Skeletal muscle cell (primary cell): ENCODE data around the gene CNOT8.
"Not testable (repeated sequence)": the region's sequence is repeated elsewhere in the genome, so short reads cannot be mapped to it uniquely, and the experiment has no call there.

Experiments used
- DNase-seq: peaks from one replicate; pipeline ENCODE4 v3.0.0-alpha.2; 2010; ENCODE audit warnings: low read depth
- H3K4me3 ChIP-seq: 2 replicates; pipeline ENCODE4 v1.5.1; 2011; ENCODE audit warnings: low read depth, mild to moderate bottlenecking, control low read depth, low read length, moderate library complexity

The CNOT8 gene

GRCh38 chr5:154831451-154831850 lies 27.0 kb upstream of the CNOT8 start:
- no peak overlapping the region for H3K4me3 ChIP-seq
- DNase-seq: no peak

GRCh38 chr5:154832804-154833203 lies 25.6 kb upstream of the CNOT8 start:
- DNase-seq, H3K4me3 ChIP-seq: not testable (repeated sequence)

GRCh38 chr5:154834053-154834452 lies 24.4 kb upstream of the CNOT8 start:
- DNase-seq: no peak
- H3K4me3 ChIP-seq: no peak overlapping the region

- not testable (repeated sequence) for H3K4me3 ChIP-seq, DNase-seq
Measured at GRCh38 chr5:154835701-154836052, 22.8 kb upstream of the CNOT8 start.

DNA sequence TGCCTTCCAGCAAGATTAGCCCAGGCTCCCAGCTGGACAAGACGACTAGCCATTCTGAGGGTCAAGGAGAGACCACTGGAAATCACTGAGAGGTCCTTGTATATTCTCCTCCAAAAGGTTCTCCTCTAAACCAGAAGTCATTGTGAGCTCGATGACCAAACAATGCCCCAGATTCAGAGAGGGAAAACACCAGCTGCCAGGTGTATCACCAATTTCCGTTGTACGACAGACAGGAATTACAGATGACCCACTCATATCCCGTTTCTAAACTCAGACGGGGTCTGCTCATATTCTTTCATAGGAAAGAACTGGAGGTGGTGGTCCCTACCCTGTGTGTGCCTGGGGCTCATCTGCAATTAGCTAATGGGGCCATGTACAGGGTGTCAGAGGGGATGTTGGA lies 22.2 kb upstream of the CNOT8 start:
- no peak for DNase-seq
- no peak overlapping the region for H3K4me3 ChIP-seq

DNA sequence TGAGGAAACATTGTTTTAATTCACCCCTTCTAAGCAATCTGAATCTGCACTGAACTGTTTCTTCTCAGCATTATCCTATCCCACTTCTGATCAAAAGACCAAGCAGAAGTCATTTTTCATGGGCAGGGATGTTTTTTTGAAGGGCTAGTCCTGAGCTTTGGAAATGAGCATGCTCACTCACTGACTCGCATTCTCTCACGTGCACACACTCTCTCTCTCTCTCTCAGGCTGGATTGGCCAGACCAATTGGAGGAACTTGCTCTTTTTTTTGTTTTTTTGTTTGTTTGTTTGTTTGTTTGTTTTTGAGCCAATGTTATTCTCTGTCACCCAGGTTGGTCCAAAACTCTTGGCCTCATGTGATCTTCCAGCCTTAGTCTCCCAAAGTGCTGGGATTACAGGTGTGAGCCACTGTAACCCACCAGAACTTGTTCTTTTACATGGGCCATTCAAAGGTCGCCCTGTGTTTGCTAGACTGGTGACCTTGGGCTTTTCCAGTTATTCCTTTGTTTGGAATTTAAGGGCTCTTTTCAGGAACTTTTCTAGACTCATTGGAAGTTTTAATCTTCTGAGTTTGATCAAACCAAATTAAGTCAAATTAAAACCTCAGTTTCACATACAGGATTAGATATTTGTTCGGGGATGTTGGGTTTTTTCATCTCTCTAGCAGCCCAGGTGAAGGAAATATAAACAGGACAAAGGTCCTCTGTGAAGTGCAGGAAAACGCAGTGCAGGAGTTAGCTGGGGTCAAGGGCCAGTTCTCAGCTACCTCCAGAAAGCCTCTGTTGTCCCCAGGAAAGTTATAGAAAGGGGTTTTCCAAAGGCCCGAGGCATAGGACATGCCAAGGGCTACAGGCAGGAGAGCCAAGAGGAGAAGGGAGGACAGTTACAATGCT lies 21.2 kb upstream of the CNOT8 start:
- H3K4me3 ChIP-seq: no peak overlapping the region
- no peak for DNase-seq

GRCh38 chr5:154840435-154841272 lies 17.8 kb upstream of the CNOT8 start:
- DNase-seq: no peak
- no peak overlapping the region for H3K4me3 ChIP-seq

GRCh38 chr5:154841273-154841661 lies 17.2 kb upstream of the CNOT8 start:
- no peak for DNase-seq
- no peak overlapping the region for H3K4me3 ChIP-seq

DNA sequence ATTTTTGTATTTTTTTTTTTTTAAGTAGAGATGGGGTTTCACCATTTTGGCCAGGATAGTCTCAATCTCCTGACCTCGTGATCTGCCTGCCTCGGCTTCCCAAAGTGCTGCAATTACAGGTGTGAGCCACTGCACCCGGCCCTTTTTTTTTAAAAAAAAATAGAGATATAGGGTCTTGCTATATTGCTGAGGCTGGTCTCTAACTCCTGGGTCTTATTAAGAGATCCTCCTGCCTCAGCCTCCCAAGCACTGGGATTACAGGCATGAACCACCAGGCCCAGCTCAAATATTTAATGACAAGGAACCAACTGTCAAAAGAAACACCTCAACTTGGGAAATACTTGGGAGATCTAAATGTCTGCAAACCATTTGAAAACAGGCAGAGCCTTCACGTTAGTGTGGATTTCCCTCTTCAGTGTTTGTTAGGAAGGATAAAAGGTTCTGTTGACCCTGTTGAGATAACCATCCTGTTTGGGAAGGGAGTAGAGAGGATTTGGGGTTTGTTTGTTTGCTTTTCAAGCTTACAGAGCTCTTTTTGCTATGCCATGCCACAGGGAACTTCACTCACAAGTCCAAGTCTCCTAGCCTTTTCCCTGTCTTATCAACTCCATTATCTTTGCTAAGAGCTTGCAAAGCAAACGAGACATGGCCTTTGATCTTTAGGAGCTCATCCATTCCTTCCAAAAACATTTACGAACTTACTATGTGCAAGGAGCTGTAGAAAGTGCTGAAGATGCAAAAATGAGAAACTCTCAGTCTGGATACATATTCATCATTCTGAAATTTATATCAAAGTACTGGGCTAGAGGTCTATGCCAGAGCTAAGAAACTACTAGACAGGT lies 15.5 kb upstream of the CNOT8 start:
- H3K4me3 ChIP-seq: no peak overlapping the region
- no peak for DNase-seq

DNA sequence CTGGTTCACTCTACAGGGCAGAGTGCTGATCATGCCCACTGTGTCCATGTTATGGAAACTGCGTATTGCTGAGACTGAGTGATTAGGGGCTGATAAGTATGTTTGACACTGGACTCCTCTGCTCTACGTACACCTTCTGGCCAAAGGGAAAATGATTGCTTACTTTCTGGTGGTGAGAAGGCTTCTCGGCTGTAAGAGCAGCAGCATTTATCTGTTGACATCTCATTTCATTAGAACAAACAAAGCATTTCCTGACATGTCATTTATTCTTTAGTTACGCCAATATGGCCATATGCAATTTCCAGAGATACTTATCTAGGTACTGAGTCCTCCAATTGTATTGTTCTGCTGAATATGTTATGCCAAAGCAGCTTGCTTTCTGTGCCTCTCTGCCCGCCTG lies 13.6 kb upstream of the CNOT8 start:
- no peak for DNase-seq
- no peak overlapping the region for H3K4me3 ChIP-seq

DNA sequence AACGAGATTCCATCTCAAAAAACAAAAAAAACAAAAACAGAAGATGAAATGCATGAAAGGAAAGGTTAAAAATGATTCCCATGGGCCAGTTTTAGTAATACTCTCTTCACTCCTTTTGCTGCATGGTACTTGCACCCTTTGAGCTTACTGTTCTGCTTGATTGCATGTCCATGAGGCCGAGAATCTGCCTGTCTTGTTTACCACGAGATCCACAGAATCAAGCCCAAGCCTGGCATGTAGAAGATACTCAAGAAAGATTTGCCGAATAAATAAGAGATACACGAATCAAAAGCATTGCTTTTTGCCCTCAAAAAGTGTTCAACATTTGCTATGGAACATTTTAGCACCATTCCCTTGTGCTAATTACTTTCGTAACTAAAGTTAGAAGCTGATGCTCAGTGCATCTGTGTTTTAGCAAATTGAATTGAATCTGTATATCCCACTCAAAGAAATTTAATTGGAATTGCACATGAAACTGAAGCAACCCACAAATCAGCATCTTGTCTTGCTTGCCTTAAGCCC lies 9.1 kb upstream of the CNOT8 start:
- no peak for DNase-seq
- H3K4me3 ChIP-seq: peak overlapping the region; percentile 58

- peak overlapping the region; percentile 58 for H3K4me3 ChIP-seq
- DNase-seq: peak; percentile 35
Measured at GRCh38 chr5:154849791-154850201, 8.6 kb upstream of the CNOT8 start.

GRCh38 chr5:154850255-154851062 lies 8.0 kb upstream of the CNOT8 start, which contains the start of gene FAXDC2:
FAXDC2 (minus strand) TSS chr5:154850603; CDS start chr5:154838178, 12,425 bp downstream.
- DNase-seq: peak; percentile 68
- peak within 1 kb of the TSS; percentile 58 for H3K4me3 ChIP-seq

DNA sequence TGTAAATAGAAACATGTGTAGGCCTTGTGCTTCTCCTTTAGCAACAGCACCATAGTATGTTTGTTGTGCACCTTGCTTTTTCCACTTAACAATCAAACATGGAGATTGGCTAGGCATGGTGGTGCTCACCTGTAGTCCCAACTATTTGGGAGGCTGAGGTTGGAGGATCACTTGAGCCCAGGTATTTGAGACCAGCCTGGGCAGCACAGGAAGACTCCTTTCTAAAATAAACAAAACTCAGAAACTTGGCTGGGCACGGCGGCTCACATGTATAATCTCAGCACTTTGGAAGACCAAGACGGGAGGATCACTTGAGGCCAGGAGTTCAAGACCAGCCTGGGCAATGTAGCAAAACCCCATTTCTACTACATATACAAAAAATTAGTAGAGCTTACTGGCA lies 7.1 kb upstream of the CNOT8 start:
- no peak overlapping the region for H3K4me3 ChIP-seq
- DNase-seq: no peak

DNA sequence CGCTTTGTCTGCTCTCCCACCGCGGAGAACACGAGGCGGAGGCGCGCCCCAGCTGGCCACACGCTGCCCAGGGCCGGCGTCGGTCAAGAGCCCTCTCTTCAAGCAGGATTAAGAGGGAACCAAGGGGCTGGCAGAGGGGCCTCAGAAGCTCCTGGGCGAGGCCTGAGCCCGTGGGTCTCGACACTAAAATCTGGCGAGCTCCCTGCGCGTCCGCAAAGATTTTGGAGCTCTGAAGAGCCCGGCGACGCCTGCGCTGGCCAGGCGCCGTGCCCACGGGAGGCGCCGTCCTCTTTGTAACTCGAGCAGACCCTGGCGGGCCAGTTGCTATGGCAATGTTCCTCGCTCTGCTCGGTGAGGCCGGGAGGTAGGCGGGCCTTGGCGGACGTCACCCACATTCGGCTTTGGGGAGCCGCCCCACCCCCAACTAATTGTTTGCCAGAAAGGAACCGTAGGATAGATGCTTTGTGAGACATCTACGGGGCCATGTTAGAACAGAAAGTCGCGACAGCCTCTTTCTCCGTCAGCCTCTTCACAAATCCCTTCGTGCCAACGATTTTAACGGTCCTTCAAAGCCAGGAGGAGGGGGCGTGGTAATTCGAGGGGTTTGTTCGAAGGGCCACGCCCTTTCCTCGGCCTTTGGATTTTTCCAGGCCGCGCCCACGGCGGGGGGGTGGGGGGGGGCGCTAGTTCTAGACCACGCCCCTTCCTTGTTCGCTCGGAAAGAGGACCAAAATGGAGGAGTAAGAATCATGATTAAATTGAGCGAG lies 714 bp upstream of the CNOT8 start:
- H3K4me3 ChIP-seq: peak overlapping the region; percentile 85
- DNase-seq: peak; percentile 91

DNA sequence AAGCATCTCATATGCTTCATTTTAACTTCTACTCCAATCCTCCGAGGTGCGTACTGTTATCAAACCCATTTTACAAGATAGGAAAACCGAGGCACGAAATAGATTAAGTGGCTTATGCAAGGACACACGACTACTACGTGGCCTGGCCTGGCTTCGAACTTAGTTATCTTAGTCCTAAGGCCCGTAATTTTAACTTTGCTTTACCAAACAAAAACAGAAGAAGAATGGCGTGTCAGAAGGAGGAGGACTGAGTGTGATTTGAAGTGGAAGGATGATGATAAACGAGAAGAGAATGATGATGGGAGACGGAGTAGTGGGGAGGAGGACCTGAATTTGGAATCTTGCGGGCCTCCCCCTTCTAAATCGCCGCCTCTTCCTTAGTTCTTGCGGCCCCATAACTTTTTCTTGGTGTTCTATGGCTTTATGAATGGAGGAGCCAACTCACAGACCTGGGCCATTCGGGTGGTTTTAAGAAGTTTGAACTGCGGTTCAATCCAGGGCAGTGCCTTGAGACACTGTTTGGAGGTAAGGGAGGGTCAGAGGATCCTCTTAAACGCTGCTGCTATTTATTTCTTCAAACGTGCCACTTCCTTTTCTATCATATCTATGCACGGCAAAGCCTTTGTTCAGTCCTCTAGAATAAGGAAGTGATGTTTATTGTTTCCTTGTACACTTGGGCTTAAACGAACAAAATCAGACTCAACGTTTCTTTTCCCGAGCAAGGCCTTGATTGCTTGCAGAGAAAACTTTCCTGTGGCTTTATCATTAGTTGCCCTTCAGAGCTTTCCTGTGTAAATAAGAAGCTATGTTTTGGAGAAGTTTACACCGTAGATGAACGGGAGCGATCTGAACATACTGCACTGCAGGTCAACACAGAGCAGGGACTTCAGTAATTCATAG lies 795 bp downstream of the CNOT8 start:
- DNase-seq: no peak
- peak overlapping the region; percentile 85 for H3K4me3 ChIP-seq

DNA sequence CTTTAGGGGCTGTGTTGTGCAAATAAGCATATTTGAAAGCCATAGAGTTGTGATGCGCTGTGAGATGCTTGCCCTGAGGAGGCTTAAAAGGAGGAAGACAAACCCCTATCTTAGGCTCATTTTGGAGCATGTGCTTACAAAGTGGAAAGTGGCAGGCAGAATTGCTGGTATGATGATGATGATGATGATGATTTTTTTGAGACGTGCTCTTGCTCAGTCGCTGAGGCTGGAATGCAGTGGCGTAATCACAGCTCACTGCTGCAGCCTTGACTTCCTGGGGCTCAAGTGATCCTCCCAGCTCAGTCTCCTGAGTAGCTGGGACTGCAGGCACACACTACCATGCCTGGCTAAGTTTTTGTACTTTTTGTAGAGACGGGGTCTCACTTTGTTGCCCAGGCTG lies 1.7 kb downstream of the CNOT8 start:
- peak overlapping the region; percentile 85 for H3K4me3 ChIP-seq
- DNase-seq: peak; percentile 28
